ENCODE data around the gene CTNNA1. TPM values are rescaled to one million over a fixed set of nuclear protein-coding genes. Genes with fewer than 3 reads are reported as not detected.
"Not testable (repeated sequence)": the region's sequence is repeated elsewhere in the genome, so short reads cannot be mapped to it uniquely, and the experiment has no call there.

Gene CTNNA1
- total RNA-seq, 1 donor from 2014 or later, result 216 TPM

DNA sequence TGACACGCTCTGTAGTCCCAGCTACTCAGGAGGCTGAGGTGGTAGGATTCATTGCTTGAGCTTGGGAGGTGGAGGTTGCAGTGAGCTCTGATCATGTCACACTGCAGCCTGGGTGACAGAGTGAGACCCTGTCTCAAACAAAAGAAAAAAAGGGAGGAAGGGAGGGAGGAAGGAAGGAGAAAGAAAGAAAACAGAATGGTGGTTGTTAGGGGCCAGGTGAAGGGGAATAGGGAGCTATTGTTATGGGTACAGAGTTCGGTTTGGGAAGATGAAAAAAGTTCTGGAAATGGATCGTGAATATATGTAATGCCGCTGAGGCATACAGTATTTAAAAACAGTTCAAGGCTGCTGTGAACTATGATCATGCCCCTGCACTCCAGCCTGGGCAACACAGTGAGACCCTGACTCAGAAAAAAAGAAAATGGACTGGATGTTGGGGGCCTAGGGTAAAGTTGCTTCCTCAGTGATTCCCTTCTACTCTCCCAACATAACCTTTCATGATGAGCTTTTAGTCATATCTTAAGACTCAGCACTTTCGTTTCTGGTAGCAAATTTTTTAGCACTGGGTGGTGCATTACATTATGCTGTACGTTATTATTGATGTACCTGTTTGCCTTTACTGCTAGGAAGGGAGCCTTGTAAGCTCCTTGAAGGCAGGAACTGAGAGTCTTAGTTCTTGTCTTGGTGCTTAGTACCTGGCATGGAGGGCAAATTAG lies 4.0 kb downstream of the CTNNA1 start:
- DNase-seq, result no peak

DNA sequence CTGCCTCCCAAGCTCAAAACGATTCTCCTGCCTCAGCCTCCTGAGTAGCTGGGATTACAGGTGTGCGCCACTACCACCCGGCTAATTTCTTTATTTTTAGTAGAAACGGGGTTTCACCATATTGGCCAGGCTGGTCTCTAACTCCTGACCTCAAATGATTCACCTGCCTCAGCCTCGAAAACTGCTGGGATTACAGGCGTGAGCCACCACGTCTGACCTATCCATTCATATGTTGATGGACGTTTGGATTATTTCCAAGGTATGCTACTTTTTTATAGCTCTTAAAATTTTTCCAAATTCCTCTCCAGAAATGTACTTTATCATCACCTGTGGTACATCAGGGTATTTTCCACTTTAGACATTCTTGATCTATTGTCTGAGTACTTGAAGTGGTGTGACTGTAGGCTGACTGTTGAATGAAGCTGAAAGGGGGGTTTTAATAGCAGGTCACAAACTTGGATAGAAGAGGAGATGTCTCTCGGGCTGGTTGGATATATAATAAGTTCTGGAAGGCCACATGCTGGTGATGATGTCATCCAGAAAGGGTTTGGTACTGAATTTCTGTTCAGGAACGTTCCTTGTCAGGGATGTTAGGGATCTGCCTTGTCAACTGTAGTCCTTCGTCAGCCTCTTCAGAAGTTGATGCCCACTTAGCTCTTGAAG lies 7.4 kb downstream of the CTNNA1 start:
- DNase-seq, result no peak

DNA sequence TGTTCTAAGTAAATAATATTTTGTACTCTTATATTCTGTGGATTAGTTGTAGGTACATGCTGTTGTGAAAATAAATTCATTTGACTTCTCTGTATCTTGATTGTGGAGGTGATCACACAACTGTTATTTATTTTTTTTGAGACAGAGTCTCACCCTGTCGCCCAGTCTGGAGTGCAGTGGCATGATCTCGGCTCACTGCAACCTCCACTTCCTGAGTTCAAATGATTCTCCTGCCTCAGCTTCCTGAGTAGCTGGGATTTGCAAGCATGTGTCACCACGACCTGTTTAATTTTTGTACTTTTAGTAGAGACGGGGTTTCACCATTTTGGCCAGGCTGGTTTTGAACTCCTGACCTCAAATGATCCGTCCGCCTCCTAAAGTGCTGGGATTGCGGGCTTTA lies 7.9 kb downstream of the CTNNA1 start:
- not testable (repeated sequence) for DNase-seq

DNA sequence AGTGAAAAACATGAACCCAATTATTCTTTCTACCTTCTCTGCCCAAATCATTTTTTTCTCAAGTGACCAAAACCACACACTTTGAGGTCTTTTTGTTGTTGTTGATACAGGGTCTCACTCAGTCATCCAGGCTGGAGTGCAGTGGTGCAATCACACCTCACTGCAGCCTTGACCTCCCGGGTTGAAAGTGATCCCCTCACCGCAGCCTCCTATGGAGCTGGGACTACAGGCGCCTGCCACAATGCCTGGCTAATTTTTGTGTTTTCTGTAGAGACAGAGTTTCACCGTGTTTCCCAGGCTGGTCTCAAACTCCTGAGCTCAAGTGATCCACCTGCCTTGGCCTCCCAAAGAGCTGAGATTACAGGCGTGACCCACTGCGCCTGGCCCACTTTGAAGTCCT lies 8.4 kb downstream of the CTNNA1 start:
- DNase-seq, result not testable (repeated sequence)

DNA sequence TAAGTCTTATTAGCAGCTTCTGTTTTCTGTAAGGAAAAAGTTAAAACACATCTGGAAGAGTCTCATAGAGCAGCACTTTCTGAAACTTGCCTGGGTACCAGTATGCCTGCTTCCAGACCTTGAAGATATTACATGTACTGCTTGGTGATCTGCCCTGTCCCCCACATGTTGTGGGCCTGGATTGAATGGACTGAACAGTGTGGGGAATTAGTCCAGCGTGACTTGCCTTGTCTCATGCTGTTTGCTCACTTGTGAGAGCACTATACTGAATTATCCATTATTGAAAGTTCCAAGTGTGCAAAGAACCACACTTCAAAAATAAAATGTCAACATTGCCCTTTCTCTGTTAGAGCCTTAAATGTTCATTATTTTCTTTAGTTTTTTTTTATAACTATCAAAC lies 8.9 kb downstream of the CTNNA1 start:
- no peak for DNase-seq

DNA sequence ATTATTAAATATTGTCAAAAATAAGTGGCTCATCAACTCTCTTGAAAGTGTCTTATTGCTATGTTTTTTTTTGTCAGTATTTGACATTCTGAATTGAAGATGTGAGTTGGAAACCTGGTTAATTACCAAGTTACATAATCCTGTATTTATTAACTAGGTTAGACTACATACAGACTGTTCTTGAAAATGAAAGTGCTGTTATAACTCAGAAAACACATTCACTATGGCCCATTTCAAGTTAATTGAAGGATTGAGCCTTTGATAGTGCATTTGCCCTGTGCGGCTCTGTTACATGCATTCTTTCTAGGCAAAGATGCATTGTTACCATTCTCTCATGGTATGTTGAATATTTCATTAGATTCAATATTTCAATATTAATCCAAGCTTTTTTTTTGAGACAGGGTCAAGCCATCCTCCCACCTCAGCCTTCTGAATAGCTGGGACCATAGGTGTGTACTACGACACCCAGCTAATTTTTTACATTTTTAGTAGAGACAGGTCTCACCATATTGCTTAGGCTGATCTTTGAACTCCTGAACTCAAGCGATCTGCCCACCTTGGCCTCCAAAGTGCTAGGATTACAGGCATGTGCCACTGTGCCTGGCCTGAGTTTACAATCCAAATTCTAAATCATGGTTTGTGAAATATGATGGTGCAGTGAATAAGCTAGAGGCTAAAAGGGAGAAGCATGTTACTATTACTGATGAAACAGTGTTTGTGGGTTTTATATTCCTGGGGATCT lies 10.0 kb downstream of the CTNNA1 start:
- no peak for DNase-seq

DNA sequence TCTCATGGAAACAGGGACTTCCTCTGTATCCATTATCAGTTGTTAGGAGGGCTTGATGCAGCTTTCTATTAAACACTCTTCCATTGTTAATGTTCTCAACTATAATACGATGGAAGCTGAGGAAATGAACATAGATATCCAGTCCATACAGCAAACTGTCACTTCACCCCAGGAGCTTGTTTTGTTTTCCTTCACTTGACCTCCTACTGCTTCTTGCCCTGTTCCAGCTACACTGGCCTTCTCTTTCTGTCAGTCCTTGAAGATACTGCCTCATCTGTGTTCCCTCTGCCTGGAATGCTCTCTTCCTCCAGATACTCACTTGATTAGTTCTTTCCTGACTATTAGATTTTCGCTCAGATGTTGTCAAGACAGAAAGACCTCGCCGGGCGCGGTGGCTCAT lies 17.1 kb downstream of the CTNNA1 start:
- DNase-seq, result no peak

DNA sequence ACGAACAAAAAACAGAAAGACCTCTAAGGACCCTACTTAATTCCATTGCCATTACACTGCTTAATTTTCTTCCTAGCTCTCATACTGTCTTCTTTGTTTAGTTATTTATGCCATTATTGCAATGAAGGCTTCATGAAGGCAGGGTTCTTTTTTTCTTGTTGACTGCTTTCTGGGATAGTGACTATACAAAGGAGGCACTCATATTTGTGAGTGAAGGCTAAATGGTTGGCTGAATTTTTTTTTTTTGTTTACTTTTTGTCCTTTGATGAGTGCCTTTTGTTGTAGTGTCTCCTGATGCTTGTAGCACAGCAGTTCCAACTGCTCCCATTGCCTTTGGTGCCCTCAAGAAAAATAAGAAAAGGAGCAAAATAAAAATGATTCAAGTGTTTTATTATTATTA lies 17.8 kb downstream of the CTNNA1 start:
- no peak for DNase-seq

DNA sequence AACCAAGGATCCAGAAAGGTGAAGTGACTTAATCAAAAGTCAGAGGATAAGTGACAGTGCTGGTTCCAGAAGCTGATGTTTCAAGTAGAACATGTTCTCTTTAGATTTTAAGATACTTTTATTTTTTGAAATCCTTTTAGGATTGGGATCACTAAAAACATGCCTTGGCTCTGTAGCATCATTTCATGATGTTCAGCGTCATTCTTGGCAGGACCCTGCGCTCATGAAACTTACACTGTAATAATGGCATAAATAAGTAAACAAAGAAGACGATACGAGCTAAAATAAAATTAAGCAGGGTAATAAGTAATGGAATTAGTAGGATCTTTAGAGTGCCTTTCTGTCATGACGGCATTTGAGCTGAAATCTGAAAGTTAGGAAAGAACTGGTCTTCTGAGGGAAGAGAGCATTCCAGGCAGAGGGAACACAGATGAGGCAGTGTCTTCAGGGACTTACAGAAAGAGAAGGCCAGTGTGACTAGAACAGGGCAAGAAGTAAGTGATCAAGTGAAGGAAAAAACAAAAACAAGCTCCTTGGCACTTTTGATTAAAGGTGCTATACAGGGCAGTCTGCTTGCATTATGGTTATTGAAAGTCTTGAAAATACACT lies 19.9 kb downstream of the CTNNA1 start:
- no peak for DNase-seq

DNA sequence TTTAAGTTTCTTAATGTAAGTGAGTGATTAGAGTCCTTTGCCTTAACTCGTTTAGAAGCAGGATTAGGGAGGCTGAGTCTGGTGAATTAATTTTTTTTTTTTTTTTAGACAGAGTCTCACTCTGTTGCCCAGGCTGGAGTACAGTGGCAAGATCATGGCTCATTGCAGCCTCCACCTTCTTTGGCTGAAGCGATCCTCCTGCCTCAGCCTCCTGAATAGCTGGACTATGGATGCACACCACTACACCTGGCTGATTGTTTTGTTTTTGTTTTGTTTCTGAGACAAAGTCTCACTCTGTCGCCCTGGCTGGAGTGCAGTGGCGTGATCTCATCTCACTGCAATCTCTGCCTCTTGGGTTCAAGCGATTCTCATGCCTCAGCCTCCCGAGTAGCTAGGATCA lies 20.4 kb downstream of the CTNNA1 start:
- not testable (repeated sequence) for DNase-seq

DNA sequence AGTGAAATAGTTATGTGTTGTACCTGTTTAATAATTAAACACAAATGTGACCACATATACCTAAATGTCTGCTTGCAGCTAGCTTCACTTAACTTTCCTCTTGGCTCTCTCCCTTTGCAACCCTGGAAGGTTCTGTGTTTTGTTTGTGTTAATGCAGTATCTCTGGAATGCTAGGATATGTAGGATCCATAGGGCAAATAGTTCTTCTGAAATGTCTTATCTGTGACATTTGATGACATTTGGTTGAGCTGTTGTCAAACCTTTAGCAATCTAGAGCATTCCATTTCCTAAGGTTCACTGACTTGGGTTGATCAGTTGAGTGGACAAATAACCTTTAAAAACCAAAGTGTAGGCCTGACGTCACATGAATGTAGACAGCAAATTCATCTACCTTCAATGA lies 21.8 kb downstream of the CTNNA1 start:
- no peak for DNase-seq

DNA sequence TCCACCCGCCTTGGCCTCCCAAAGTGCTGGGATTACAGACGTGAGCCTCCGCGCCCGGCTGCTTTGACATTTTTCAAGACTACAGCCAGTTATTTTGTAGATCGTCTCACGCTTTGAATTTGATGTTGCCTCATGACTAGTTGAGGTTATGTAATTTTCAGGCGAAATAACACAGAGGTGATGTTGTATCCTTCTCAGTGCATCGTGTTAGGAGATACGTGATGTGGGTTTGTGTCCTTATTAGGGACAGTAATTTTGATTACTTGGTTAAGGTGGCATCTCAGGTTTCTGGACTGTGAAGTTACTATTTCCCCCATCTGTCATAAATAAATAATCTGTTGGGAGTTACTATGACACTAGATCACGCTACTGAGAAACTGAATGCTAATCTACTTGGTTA lies 25.0 kb downstream of the CTNNA1 start:
- DNase-seq, result no peak

DNA sequence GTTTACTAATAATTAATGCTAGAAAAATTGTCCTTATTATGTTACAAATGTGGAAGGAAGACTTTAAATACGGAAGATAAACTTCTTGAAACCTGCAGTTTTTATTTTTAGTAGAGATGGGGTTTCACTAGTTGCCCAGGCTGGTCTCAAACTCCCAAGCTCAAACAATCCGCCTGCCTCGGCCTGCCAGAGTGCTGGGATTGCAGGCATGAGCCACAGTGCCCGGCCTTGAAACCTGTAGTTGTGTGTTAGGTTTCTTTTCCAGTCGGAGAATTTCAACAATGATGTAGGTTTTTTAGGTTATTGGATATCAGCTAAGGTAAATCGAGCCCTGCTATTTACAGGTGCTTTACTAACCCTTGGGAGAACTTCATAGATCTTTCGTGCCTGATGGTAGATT lies 30.8 kb downstream of the CTNNA1 start:
- no peak for DNase-seq

DNA sequence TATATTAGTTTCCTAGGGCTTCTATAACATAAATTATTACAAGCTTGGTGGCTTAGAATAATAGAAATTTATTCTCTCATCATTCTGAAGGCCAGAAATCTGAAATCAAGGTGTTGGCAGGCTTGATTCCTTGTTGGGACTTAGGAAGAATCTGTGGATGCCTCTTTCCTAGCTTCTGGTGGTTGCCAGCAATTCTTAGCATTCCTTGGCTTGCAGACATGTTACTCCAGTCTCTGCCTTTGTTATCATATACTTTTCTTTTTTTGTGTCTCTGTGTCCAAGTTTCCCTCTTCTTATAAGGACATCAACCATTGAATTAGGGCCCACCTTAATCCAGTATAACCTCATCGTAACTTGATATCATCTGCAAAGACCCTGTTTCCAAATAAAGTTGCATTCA lies 31.4 kb downstream of the CTNNA1 start:
- no peak for DNase-seq

DNA sequence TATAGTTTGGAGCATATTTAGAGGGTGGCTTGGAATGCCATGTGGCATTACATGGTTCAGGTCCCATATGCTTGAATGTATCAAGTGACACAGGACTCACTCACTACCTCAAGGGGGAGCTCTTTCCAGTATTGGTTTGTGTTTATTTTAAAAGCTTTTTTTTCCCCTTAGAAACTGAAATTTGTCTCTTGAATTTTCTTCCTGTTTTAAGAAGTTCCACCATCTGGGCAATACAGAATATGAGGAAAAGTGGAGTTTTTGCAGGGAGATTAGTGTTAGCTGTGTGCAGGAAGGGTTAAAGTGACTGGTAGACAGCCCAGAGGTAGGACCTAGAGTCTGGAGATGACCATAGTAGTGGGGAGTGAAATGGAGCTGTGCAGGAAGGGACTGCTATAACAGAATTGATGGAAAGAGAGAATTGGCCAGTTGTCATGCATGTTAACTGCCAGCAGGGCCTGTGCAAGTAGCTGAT lies 36.6 kb downstream of the CTNNA1 start:
- no peak for DNase-seq

DNA sequence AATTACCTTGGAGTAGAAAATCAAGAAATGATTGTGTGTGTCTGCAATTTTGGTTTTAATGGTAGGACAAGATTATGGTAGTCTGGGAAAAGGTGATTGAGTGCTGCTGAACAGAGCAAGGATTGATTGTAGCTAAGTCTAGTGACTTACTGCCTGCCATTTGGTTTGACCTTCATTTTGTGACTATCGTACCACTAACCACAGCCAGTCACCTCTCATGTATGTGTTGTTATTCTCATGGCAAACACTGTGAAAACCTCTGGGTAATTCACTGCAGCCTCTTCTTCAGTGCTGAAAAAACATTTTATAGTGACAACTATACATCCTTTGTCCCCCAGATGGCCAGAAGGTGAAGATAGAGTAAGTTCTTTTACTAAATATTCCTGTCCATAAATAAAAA lies 37.5 kb downstream of the CTNNA1 start:
- DNase-seq, result no peak

DNA sequence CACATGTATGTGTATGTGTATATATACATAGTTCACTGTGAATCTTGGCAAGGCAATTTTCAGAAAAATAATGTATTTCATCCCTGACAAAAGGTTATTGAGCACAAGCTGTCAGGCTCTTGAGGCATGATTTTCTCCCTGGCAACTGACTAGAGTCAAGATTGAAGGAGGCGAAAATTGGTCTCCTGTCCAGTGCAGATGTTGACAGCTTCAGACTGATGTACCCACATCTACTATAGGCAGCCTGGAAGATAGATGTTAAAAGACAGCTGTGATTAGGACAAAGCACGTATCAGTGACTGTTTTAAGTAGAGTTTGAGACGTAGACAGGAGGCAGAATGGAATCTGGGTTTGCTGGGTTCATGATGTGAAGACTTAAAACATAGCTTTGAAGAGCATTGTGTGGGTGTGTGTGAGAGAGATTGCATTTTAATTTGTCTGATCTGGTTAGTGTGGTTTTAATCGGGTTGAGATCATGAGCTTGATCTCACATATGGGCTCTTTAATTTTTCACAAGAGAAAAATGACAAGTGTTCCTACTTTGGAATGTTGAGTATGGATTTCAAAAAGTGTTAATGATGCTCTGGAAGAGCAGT lies 39.1 kb downstream of the CTNNA1 start:
- DNase-seq, result no peak

DNA sequence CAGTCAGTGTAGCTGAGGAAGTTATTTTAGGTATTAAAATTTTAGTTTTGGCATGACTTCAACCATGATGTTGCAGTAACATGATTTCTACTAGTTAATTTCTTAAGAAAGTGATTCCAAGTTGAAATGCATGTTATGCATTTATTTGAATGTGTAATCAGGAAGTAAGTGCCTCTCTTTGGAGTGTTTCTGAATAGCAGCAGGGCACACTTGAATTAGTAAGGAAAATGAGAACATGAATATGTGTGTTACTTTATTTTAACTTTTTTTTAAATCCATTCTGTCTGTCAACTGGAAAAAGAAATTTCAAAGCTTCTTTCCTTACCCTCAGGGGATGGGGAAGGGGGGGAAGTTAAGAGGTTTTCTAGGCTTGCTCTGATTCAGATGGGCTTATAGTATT lies 40.4 kb downstream of the CTNNA1 start:
- no peak for DNase-seq

DNA sequence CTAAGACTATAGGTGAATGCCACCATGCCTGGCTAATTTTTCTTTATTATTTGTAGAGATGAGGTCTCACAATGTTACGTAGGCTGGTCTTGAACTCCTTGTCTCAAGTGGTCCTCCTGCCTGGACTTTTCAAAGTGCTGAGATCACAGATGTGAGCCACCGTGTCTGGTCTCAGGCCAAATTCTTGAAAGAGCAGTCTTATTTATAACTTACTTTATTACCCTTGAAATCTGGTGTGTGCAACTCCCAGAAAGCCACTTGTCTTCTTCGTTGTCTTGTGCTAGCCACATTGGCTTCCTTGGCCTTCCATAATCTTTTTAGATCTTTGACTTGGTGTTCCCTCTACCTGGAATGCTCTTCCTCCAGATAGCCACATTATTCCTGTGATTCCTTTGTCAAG lies 50.1 kb downstream of the CTNNA1 start:
- no peak for DNase-seq

DNA sequence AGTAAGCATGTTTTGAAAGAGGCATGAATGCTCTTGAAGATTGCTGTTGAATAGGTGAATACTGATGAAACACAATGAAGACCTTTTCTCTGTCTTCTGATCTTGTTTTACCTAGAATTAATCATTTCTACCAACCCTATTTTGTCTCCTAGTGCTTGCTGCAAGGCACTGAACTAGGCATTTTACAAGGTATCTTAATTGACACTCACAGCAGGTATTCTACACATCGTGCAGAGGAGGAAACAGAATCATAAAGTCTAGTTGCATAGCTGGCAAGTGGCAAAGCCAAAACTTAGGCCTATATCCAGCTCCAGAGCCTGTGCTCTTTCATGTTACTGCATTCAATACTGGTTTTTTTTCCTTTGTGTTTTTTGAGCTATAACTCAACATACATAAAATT lies 50.7 kb downstream of the CTNNA1 start:
- no peak for DNase-seq

DNA sequence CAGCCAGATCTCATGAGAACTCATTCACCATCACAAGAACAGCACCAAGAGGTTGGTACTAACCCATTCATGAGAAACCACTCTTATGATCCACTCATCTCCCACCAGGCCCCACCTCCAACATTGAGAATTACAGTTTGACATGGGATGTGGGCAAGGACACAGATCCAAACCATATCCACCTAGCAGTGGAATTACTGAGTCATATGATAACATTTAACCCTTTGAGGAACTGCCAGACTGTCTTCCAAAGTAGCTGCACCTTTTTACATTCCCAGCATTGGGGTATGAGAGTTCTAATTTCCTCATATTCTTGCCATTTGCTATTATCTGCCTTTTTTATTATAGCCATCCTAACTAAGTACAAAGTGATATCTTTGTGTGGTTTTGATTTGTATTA lies 51.9 kb downstream of the CTNNA1 start:
- no peak for DNase-seq

DNA sequence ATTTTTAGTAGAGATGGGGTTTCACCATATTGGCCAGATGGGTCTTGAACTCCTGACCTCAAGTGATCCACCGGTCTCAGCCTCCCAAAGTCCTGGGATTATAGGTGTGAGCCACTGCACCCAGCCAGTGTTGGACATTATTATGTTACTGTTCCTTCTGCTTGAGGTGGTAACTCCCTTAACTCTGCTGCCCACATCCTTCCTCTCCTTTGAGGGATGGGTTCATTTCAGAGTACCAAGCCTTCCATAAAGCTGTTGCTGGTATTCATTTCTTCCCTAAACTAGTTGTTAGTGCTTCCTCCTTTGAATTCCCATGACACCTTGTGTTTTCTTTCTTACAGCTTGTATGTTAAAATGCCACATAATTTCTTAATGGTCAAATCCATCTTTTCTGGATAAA lies 54.0 kb downstream of the CTNNA1 start:
- DNase-seq, result no peak

DNA sequence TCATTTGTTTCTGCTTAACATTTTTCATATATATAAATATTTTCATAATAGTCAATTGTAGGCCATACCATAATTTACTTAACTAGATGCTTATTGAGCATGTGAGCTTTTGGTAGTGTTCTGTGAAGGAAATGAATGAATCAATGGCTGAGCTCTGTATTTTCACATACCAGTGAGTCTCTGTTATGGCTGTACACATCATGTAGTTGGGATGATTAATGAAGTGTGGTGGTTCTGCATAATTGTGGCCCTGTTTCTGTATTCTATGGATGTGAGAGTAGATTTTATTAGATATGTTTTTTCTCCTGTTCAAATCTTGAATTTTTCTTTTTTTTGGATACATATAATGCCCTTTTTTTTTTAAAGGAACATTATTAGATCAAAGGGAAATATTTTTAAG lies 56.2 kb downstream of the CTNNA1 start:
- no peak for DNase-seq

Data from occipital lobe (tissue), 2 donors.